ENCODE data around the gene ALG14. TPM values are rescaled to one million over a fixed set of nuclear protein-coding genes. Genes with fewer than 3 reads are reported as not detected.

Gene ALG14
- total and polyA plus RNA-seq, 7 donors, result 0.48 to 2.7 (median 2.1) TPM

DNA sequence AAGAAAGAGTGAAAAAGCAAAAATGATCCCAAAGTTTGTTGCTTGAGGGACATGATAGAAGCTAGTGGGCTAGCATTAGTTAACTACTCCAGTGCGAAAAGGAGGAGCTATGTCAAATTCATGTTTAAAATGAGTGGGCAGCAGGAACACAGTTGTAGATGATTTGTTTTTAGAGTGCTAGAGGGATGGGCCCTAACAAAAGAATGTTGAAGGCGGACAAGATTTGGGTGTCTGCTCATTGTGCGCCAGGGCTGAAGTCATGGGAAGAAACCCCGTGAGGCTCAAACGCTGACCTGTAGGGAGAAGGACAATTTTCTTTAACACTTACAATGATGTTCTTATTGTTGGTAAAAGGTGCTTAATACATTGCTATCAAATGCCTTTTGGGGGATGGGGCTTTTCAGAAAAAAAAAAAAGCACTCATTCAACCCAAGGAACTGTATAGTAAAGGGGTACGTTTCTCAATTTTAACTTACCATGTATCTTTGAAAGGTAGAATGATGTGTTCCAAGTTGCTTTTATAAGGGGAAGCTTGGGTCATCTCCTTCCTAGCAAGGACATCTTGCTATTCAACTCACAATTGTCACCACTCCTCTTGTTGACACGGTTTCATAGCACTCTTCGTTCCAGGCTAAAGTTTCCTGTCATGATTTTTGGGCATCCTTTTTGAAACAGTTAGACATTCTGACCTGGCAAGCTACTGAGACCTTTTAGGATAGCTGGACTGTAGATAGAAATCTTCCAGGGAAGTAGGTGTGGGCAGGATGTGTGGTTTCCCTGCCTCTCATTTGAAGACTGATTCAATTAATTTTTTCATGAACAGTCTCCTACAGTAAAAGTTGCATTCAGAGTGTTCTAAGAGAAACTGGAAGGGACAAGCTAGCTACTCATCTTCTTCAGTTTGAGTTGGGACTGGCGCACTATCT, 92.8 kb downstream of the ALG14 start:
- no peaks in the 10 kb centered on the region for H3K36me3 ChIP-seq (ENCODE audit: insufficient read depth in 1 of 2, low read depth in 1 of 2)
- H3K9me3 ChIP-seq, result no peaks in the 10 kb centered on the region
- H3K27ac ChIP-seq, result no peak overlapping the region
- WGBS, 3 donors, result 56 to 64% (median 58%) methylated on average over 9 of the region's 9 CpGs
- TF ChIP-seq, protein P1, sequence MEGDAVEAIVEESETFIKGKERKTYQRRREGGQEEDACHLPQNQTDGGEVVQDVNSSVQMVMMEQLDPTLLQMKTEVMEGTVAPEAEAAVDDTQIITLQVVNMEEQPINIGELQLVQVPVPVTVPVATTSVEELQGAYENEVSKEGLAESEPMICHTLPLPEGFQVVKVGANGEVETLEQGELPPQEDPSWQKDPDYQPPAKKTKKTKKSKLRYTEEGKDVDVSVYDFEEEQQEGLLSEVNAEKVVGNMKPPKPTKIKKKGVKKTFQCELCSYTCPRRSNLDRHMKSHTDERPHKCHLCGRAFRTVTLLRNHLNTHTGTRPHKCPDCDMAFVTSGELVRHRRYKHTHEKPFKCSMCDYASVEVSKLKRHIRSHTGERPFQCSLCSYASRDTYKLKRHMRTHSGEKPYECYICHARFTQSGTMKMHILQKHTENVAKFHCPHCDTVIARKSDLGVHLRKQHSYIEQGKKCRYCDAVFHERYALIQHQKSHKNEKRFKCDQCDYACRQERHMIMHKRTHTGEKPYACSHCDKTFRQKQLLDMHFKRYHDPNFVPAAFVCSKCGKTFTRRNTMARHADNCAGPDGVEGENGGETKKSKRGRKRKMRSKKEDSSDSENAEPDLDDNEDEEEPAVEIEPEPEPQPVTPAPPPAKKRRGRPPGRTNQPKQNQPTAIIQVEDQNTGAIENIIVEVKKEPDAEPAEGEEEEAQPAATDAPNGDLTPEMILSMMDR (IDR thresholded peaks at IDR 0.05), result no peak
- no peak for ATAC-seq
- DNase-seq, result no peak
- H3K4me1 ChIP-seq, result no peaks in the 10 kb centered on the region
- H3K4me3 ChIP-seq, result no peak overlapping the region
- no peaks in the 10 kb centered on the region for H3K27me3 ChIP-seq (ENCODE audit: insufficient read depth in 3 of 3, low read length in 2 of 3)
- intact Hi-C loops (cut with DNase I), result no loop called here

DNA sequence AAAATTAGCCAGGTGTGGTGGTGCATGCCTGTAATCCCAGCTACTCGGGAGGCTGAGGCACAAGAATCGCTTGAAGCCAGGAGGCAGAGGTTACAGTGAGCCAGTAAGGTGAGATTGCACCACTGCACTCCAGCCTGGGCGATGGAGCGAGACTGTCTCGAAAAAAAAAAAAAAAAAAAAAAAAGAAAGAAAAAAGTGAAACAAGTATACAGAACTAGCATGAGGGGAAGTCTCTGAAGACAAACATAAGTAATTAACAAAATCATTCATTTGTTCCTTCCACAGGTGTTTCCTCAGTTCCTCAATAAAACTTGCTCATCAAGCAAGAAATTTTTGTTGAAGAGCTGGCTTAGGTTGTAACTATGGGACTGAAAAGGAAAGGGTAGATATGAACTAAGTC, 93.6 kb downstream of the ALG14 start:
- H3K9me3 ChIP-seq, result no peaks in the 10 kb centered on the region
- ATAC-seq, result no peak
- TF ChIP-seq, protein P1 (IDR thresholded peaks at IDR 0.05), result no peak
- H3K27me3 ChIP-seq (ENCODE audit: insufficient read depth in 3 of 3, low read length in 2 of 3), result no peaks in the 10 kb centered on the region
- WGBS, 3 donors, result 84 to 98% (median 92%) methylated on average over 4 to 5 of the region's 5 CpGs
- H3K4me3 ChIP-seq, result no peak overlapping the region
- H3K27ac ChIP-seq, result no peak overlapping the region
- no peaks in the 10 kb centered on the region for H3K4me1 ChIP-seq
- intact Hi-C loops (cut with DNase I), result no loop called here
- H3K36me3 ChIP-seq (ENCODE audit: insufficient read depth in 1 of 2, low read depth in 1 of 2), result no peaks in the 10 kb centered on the region
- DNase-seq, result no peak

DNA sequence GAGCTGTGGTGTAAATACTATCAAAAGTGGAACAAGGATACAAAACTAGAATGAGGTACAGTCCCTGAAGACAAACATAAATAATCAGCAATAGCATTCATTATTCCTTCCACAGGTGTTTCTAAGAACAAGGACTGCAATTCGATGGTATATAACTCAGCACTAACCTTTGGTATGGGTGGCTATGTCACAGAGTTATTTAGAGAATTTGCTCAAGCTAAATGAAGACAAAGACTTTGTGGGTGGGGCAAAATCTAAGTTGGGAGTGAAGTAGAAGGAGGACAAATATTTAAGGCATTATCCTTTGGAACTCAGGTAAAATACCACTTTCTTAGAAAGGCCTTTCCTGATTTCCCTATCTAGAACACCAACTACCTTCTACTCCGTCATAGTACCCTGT, 94.3 kb downstream of the ALG14 start:
- 90 to 95% (median 95%) methylated on average over 2 of the region's 2 CpGs for WGBS, 3 donors
- intact Hi-C loops (cut with DNase I), result no loop called here
- H3K27me3 ChIP-seq (ENCODE audit: insufficient read depth in 3 of 3, low read length in 2 of 3), result no peaks in the 10 kb centered on the region

DNA sequence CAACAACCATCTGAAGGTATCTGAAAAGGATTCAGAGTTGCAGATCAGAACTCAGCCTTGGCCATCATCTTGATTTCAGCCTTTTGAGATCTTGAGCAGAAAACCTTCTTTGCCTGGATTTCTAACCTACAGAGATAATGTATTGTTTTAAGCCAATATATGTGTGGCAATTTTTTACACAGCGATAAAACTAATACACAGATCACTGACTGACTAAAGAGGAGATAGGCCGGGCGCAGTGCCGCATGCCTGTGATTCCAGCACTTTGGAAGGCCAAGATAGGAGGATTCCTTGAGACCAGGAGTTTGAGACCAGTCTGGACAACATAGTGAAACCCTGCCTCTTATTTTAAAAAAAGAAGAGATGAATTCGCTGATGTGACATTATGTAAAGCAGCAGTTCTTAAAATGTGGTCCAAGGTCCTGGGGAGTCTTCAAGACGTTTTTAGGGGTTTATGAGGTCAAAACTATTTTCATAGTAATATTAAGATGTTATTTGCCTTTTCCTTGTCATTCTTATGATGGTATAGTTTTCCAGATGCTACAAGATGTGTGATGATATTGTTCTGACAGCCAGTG, 95.7 kb downstream of the ALG14 start:
- no peak overlapping the region for H3K4me3 ChIP-seq
- no peak overlapping the region for H3K27ac ChIP-seq
- H3K4me1 ChIP-seq, result no peaks in the 10 kb centered on the region
- intact Hi-C loops (cut with DNase I), result no loop called here
- TF ChIP-seq, protein P1 (IDR thresholded peaks at IDR 0.05), result no peak
- 93 to 94% (median 93%) methylated on average over 6 of the region's 6 CpGs for WGBS, 3 donors
- no peaks in the 10 kb centered on the region for H3K27me3 ChIP-seq (ENCODE audit: insufficient read depth in 3 of 3, low read length in 2 of 3)
- ATAC-seq (no peak), DNase-seq (no peak)
- H3K36me3 ChIP-seq (ENCODE audit: insufficient read depth in 1 of 2, low read depth in 1 of 2), result no peaks in the 10 kb centered on the region
- no peaks in the 10 kb centered on the region for H3K9me3 ChIP-seq

More for the DNA sequence above, 94.3 kb downstream of the ALG14 start:
- Histone ChIP-seq H3K36me3 (ENCODE audit: insufficient read depth in 1 of 2, low read depth in 1 of 2) (no peaks in the 10 kb centered on the region), H3K9me3 (no peaks in the 10 kb centered on the region), H3K4me3 (no peak overlapping the region), H3K27ac (no peak overlapping the region), H3K4me1 (no peaks in the 10 kb centered on the region)
- TF ChIP-seq, protein P1 (IDR thresholded peaks at IDR 0.05), result no peak
- no peak for ATAC-seq
- DNase-seq, result no peak

Measured in psoas muscle (tissue), 8 donors.